ENCODE results near the gene RSKR.

RSKR gene

GRCh38 chr17:28644787-28645575 is 31.0 kb upstream of the RSKR start, which contains the start of gene BLTP2:
Gene BLTP2, minus strand, starts transcription at chr17:28645158. Its CDS starts 102 bp downstream, at chr17:28645056.
- Histone ChIP-seq H3K27me3 (ENCODE audit: insufficient read depth, low read depth, severe bottlenecking) (no peaks in the 10 kb centered on the region), H3K27ac (peak within 1 kb of the TSS; percentile 60), H3K9me3 (ENCODE audit: severe bottlenecking) (no peaks in the 10 kb centered on the region), H3K4me3 (ENCODE audit: low read depth, low read length) (peak within 1 kb of the TSS; percentile 91), H3K36me3 (peaks cover 46% of the 10 kb centered on the region)
- TF ChIP-seq, protein P1, sequence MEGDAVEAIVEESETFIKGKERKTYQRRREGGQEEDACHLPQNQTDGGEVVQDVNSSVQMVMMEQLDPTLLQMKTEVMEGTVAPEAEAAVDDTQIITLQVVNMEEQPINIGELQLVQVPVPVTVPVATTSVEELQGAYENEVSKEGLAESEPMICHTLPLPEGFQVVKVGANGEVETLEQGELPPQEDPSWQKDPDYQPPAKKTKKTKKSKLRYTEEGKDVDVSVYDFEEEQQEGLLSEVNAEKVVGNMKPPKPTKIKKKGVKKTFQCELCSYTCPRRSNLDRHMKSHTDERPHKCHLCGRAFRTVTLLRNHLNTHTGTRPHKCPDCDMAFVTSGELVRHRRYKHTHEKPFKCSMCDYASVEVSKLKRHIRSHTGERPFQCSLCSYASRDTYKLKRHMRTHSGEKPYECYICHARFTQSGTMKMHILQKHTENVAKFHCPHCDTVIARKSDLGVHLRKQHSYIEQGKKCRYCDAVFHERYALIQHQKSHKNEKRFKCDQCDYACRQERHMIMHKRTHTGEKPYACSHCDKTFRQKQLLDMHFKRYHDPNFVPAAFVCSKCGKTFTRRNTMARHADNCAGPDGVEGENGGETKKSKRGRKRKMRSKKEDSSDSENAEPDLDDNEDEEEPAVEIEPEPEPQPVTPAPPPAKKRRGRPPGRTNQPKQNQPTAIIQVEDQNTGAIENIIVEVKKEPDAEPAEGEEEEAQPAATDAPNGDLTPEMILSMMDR (IDR thresholded peaks at IDR 0.05; ENCODE audit: low read depth, low read length) = no peak
- peak; percentile 96 for DNase-seq

GRCh38 chr17:28643983-28644786 is 30.2 kb upstream of the RSKR start:
- H3K27me3 ChIP-seq (ENCODE audit: insufficient read depth, low read depth, severe bottlenecking) = no peaks in the 10 kb centered on the region
- peaks cover 52% of the 10 kb centered on the region for H3K36me3 ChIP-seq
- peak; percentile 49 for DNase-seq
- H3K4me3 ChIP-seq (ENCODE audit: low read depth, low read length) = peak overlapping the region; percentile 91
- no peaks in the 10 kb centered on the region for H3K9me3 ChIP-seq (ENCODE audit: severe bottlenecking)
- TF ChIP-seq, protein P1 (IDR thresholded peaks at IDR 0.05; ENCODE audit: low read depth, low read length) = peak; percentile 69
- H3K27ac ChIP-seq = peak overlapping the region; percentile 60

- H3K36me3 ChIP-seq = peaks cover 69% of the 10 kb centered on the region
Observed at GRCh38 chr17:28641579-28641978, 27.6 kb upstream of the RSKR start.

GRCh38 chr17:28635506-28635905 is 21.5 kb upstream of the RSKR start:
- Histone ChIP-seq H3K36me3 (peaks cover 95% of the 10 kb centered on the region), H3K27ac (no peak overlapping the region), H3K9me3 (ENCODE audit: severe bottlenecking) (no peaks in the 10 kb centered on the region), H3K4me3 (ENCODE audit: low read depth, low read length) (no peak overlapping the region), H3K27me3 (ENCODE audit: insufficient read depth, low read depth, severe bottlenecking) (no peaks in the 10 kb centered on the region)
- TF ChIP-seq, protein P1 (IDR thresholded peaks at IDR 0.05; ENCODE audit: low read depth, low read length) = no peak
- DNase-seq = no peak

More at GRCh38 chr17:28641579-28641978, 27.6 kb upstream of the RSKR start:
- no peak for DNase-seq
- Histone ChIP-seq H3K27ac (no peak overlapping the region), H3K27me3 (ENCODE audit: insufficient read depth, low read depth, severe bottlenecking) (no peaks in the 10 kb centered on the region), H3K4me3 (ENCODE audit: low read depth, low read length) (no peak overlapping the region), H3K9me3 (ENCODE audit: severe bottlenecking) (no peaks in the 10 kb centered on the region)
- TF ChIP-seq, protein P1 (IDR thresholded peaks at IDR 0.05; ENCODE audit: low read depth, low read length) = no peak

DNA sequence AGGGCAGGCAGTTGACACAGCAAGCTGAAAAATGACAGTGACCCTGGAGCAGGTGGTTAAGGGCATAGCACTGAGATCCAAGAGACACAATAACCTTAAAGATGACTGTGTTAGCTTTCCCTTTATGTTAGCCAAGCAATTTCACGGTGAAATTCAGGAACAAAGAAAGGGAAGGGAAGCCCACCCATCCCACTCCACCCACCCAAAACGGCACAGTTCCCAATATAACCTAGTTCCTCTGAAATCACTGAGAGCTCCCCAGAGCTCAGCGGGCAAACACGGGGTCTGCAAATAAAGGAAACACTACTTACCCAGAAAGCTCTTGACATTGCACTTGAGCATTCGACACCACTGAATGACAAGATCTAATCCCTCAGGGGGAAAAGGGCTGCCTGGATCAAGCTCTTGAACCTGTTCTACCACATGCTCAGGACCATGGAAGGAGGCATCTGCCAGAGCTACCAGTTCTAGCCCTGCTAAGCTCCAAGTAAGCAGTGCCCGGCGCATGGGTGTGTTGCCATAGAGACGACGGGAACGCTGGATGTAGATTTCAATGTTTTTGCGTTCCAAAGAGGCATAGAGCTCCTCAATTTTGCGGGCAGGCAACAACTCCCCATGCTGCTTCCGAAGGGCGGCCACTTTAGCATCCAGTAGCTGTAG is 20.4 kb upstream of the RSKR start:
- H3K27me3 ChIP-seq (ENCODE audit: insufficient read depth, low read depth, severe bottlenecking) = no peaks in the 10 kb centered on the region
- DNase-seq = no peak
- TF ChIP-seq, protein P1 (IDR thresholded peaks at IDR 0.05; ENCODE audit: low read depth, low read length) = no peak
- H3K27ac ChIP-seq = no peak overlapping the region
- H3K36me3 ChIP-seq = peaks cover 92% of the 10 kb centered on the region
- no peak overlapping the region for H3K4me3 ChIP-seq (ENCODE audit: low read depth, low read length)
- no peaks in the 10 kb centered on the region for H3K9me3 ChIP-seq (ENCODE audit: severe bottlenecking)

Measured in WERI-Rb-1 (cell line).